Stimulated activated CD8-positive, alpha-beta memory T cell treated with anti-CD3 and anti-CD28 coated beads, Interleukin-4, amount 100 ng/mL, for 48 hours (primary cell): Measurements from ENCODE around the gene CREB3L2.
"Not testable (repeated sequence)": the region's sequence is repeated elsewhere in the genome, so short reads cannot be mapped to it uniquely, and the experiment has no call there.

Source experiments
- DNase-seq: peaks from one replicate; pipeline ENCODE4 v3.0.0-alpha.2; 2020

CREB3L2 gene

DNA sequence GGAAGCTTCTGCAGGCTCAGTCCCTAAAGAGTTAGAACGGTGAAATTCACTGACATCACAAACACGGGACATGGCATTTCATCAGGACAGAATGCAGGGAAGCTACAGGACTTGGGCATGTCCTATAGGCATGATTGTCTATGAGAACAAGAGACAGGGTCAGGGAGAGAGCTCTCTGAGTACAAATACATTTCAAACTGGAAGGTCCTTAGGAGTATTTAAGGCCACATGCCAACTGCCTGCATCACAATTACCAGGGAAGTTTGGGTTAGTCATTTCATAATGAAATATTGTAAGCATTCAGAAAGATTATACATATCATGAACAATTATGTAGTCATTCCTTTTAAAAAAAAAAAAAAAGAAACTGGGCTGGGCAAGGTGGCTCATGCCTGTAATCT is 71.3 kb downstream of the CREB3L2 start:
- DNase-seq, result no peak

DNA sequence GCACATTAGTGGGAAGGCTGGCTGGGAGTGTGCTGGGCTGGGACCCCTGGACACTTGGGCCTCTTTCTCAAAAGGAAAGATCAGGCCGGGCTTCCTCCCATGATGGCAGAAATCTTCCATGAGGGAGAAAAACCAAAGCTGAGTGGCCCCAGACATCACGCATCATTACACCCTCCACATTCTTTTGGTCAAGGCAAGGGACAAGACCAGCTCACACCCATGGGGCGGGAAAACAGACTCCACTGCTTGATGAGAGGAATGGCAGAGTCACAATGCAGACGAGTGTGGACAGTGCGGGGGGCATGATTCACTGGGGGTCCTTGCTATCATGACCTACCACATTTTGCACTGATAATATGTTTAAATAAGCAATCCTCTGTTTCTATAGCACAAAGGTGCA is 73.3 kb downstream of the CREB3L2 start:
- DNase-seq, result no peak

DNA sequence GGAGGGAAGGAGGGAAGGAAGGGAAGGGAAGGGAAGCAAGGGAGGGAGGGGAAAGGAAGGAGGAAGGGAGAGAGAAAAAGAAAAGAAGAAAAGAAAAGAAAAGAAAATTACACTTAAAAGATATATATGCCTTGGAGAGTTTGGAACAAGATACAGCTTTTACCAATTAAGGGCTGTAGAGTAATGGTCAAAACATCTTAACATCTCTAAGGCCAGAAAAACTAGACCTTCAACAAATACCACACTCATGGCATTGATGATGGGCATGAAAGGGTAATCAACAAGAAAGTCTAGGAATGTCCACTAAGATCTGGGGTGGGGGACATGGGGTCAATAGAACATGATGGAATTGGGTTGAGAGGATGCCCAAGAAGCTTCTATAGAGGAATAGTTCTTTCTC is 74.5 kb downstream of the CREB3L2 start:
- no peak for DNase-seq

DNA sequence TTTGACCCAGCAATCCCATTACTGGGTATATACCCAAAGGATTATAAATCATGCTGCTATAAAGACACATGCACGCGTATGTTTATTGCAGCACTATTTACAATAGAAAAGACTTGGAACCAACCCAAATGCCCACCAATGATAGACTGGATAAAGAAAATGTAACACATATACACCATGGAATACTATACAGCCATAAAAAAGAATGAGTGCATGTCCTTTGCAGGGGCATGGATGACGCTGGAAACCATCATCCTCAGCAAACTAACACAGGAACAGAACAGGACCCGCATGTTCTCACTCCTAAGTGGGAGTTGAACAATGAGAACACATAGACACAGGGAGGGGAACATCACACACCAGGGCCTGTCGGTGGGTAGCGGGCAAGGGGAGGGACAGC is 75.7 kb downstream of the CREB3L2 start:
- DNase-seq, result not testable (repeated sequence)

GRCh38 chr7:137925754-137926153 is 76.1 kb downstream of the CREB3L2 start:
- DNase-seq, result no peak

GRCh38 chr7:137925091-137925490 is 76.8 kb downstream of the CREB3L2 start:
- no peak for DNase-seq

GRCh38 chr7:137923380-137923779 is 78.5 kb downstream of the CREB3L2 start:
- DNase-seq, result no peak

DNA sequence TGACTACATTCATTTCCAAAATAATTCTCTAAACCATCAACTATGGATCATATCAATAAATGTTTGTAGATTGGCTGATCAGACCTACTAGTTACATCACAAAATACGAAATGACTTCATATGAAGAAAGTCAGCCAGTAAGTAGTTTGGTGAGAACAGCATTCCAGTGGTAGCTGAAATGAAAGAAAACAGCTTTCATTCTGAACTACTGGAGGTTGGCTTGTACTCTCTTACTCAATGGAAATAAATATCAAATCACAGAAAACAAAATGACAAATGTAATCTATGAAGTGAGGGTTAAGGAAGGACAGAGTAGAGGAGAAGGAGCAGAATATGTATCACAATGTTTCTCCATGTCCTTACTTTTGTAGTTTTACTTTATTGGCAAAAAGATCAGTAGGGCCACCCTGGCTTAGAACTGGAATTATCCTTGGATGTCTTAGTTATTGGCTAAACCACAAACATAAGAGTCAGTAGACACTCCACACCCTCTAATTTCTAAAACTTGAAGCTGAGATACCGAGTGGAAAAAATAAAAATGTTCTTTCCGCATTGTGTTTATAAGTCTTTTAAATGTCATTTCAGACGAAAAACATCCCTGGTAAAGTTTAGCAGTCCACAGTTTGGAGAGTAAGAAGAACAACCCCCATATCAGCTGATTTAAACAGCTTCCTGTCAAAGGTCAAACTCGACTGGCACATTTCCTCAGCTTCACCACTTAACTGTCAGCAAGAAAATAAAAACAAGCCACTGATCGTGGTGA is 81.1 kb downstream of the CREB3L2 start:
- no peak for DNase-seq

- no peak for DNase-seq
These were observed 81.9 kb downstream of the CREB3L2 start for GRCh38 chr7:137919987-137920386.

- DNase-seq, result no peak
These were observed 84.8 kb downstream of the CREB3L2 start for GRCh38 chr7:137916980-137917645.

DNA sequence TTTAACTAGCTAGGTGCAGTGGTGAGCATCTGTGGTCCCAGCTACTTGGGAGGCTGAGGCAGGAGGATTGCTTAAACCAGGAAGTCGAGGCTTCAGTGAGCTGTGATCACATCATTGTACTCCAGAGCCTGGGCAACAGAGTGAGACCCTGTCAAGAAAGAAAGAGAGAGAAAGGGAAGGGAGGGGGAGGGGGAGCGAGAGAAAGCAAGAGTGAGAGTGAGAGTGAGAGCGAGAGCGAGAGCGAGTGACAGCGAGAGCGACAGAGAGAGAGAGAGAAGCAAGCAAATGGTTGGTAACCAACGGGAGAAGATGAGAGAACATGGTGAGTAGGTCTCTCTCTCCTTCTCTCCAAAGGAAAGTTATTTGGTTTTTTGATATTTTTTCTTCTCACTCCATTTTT is 85.3 kb downstream of the CREB3L2 start:
- no peak for DNase-seq

GRCh38 chr7:137915266-137915665 is 86.6 kb downstream of the CREB3L2 start:
- DNase-seq, result no peak

DNA sequence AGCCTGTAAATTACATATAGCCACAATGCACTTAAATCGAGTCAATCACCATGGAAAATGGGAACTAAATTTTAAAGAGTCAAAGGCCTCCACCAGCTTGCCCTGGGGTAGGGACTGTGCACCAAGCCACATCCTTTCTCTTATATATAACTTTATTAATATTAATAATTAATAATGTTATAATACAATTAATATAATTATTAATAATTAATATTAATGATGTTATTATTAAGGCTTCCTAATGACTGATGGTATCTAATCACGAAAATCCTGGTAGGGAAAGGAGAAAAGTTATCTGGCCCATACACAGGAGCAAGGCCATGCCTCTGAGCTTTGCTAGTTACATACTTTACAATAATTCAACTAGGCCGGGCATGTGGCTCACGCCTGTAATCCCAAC is 87.9 kb downstream of the CREB3L2 start:
- no peak for DNase-seq

GRCh38 chr7:137909042-137909441 is 92.8 kb downstream of the CREB3L2 start:
- no peak for DNase-seq

GRCh38 chr7:137908106-137908505 is 93.8 kb downstream of the CREB3L2 start:
- DNase-seq, result no peak

GRCh38 chr7:137906636-137907035 is 95.2 kb downstream of the CREB3L2 start:
- not testable (repeated sequence) for DNase-seq

- no peak for DNase-seq
These were observed 97.1 kb downstream of the CREB3L2 start for GRCh38 chr7:137904833-137905232.

GRCh38 chr7:137903382-137904169 is 98.3 kb downstream of the CREB3L2 start:
- peak; percentile 64 for DNase-seq

DNA sequence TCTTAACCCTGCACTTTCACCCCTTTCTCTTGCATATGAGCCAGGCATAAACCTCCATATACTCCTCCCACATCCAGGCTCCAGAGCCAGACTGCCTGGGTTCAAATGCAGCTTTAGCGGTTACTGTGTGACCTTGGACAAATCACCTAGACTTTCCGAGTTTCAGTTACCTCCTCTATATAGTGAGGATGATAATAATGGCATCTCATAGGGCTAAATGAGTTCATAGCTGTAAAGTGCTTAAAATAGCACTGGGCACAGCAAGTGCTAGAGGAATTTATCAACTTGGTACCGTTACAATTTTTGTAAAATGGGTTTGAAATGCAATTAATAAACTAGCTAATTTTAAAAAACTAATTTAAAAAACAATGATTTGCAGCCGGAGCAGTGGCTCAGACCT is 101.7 kb downstream of the CREB3L2 start:
- DNase-seq, result no peak

GRCh38 chr7:137898839-137899721 is 102.8 kb downstream of the CREB3L2 start:
- DNase-seq, result peak; percentile 88

DNA sequence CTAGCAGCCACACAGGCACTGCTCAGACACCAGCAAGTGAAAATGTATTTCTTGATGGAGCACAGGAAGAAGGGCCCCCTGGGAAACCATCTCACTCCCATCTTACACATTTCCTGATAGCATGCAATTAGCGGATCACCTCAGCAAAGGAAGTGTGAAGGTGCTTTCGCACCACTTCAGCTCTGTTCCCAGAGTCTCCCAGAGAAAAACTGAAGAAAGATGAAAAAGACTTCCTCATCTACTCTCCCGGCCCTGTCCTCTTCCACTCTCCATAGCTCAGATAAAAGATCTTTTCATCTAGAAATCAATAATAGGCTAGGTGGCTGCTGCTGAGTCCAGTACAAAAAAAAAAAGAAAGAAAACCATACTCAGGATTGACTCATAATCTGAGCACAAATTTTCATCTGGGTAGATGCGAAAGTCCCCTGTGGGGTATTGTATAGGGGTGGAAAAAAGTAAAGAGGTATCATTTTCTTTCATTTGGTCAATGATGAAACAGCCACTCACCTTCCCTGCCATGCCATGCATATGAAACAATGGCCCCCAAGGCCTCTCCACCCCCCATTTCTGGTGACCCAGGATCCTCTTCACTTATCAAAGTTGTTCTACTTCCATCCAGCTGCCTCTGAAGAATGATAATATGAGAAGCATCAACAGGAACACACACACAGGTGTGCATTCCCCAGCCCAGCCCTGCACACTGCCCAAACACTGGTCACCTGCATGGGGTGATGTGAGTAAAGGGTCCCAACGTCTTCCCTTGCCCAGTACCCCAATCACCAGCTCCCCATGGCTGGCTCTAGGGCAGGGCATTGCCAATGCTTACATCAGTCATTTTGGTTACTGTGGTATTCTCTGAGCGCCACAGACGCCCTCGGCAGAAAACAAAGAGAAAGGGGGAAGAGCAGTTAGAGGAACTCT is 106.3 kb downstream of the CREB3L2 start:
- DNase-seq, result peak; percentile 56
